ENCODE measurements around the gene CDH5. TPM values are rescaled to one million over a fixed set of nuclear protein-coding genes. Genes with fewer than 3 reads are reported as not detected.

CDH5 gene
- total RNA-seq, 3 donors from 2014 or later: 5.5 to 17.0 (median 10.2) TPM

GRCh38 chr16:66427036-66427860 is 60.8 kb downstream of the CDH5 start, which contains the start of gene BEAN1:
Gene BEAN1 (plus strand): TSS chr16:66427295. CDS start chr16:66437677, 10,382 bp downstream.
- H3K36me3 ChIP-seq (ENCODE audit: low read depth): no peaks in the 10 kb centered on the region
- no peaks in the 10 kb centered on the region for H3K9me3 ChIP-seq
- DNase-seq: peak in 2 of 3 donors; percentile 9 to 43
- peak; percentile 58 for ATAC-seq
- intact Hi-C loops (cut with DNase I, micrococcal nuclease): no loop called here
- H3K4me3 ChIP-seq: no peak within 1 kb of the TSS
- no peak for TF ChIP-seq CTCF (IDR thresholded peaks at IDR 0.05)
- peaks cover 15% of the 10 kb centered on the region for H3K4me1 ChIP-seq (ENCODE audit: low read depth)

DNA sequence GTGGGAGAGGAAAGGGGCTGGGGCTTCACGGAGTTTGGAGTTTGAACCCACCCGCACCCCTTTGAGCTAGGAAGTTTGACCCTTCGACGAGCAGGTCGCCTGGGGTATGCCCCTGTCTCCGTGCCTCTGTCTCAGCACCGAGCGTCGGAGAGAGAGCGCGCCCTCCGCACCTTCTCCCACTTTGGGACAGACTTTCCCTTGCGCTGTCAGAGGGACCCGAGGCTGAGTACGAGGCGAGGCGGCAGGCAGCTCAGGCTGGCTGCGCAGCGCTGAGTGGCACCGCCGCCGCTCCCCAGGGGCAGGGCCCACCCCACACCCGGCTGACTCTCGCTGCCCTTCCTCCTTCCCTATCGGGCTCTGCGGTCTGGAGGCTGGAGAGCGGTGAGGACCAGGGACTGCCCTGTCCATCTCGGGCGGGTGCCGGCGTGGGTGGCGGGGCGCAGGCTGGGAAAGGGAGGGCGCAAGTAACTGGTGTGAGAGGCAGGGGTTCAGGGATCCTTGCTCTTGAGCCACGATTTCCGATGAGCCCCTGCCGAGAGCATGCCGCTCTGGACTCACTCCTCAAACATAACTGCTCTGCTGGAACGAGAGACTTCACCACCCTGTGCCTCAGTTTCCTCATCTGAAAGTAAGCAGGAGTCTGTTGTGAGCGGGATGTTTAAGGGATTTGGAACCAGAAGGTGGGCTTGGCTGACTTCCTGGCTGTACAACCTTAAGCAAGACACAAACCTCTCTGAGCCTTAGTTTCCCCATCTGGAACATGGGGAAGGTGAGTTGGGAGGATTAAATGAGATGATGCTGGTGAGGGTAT is 61.6 kb downstream of the CDH5 start:
- no peaks in the 10 kb centered on the region for H3K9me3 ChIP-seq
- peaks cover 15% of the 10 kb centered on the region for H3K4me1 ChIP-seq (ENCODE audit: low read depth)
- ATAC-seq: peak; percentile 61
- DNase-seq: peak in 2 of 3 donors; percentile 7 to 37
- no peak overlapping the region for H3K4me3 ChIP-seq
- no peaks in the 10 kb centered on the region for H3K36me3 ChIP-seq (ENCODE audit: low read depth)
- intact Hi-C loops (cut with DNase I, micrococcal nuclease): no loop called here
- no peak for TF ChIP-seq CTCF (IDR thresholded peaks at IDR 0.05)

- intact Hi-C loops (cut with DNase I, micrococcal nuclease): no loop called here
- DNase-seq (no peak), ATAC-seq (no peak)
- Histone ChIP-seq H3K4me1 (ENCODE audit: low read depth) (peaks cover 15% of the 10 kb centered on the region), H3K4me3 (no peak overlapping the region), H3K9me3 (no peaks in the 10 kb centered on the region), H3K36me3 (ENCODE audit: low read depth) (no peaks in the 10 kb centered on the region)
- TF ChIP-seq CTCF (IDR thresholded peaks at IDR 0.05): no peak
These were observed 62.3 kb downstream of the CDH5 start for GRCh38 chr16:66428682-66429251.

DNA sequence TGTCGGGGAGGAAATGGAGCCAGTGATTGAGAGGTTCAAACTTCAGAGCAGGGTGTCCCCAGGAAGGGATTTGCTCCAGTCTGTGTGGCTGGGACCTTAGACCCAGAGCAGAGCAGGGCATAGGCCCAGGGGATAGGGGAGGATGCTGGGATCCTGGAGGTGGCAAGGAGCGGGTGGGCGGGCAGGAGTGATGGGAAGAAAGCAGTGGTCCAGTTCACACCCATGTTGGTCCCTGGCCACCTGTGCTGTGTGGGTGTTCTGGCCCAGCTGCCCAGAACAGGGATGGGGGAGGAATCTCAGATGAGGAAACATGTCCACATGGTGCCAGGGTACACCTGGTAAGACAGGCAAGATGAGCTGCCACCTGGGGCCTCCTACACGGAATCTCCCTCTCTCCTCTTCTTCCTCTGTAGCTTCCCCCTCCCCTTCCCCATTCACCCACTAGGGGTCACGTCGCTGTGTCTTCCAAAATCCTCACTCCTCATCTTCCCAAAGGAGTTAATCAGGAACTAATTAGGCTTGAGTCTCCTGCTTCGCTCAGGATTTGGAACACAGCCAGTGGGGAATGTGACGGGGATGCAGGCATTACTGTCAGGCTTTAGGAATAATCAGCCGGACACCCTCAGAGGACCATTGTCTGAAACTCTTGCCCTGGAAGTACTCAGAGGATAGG is 62.9 kb downstream of the CDH5 start:
- no peak for TF ChIP-seq CTCF (IDR thresholded peaks at IDR 0.05)
- Histone ChIP-seq H3K4me1 (ENCODE audit: low read depth) (peaks cover 15% of the 10 kb centered on the region), H3K36me3 (ENCODE audit: low read depth) (no peaks in the 10 kb centered on the region), H3K9me3 (no peaks in the 10 kb centered on the region), H3K4me3 (no peak overlapping the region)
- intact Hi-C loops (cut with DNase I, micrococcal nuclease): no loop called here
- ATAC-seq (no peak), DNase-seq (no peak)

GRCh38 chr16:66430214-66430613 is 63.7 kb downstream of the CDH5 start:
- TF ChIP-seq CTCF (IDR thresholded peaks at IDR 0.05): no peak
- no peaks in the 10 kb centered on the region for H3K9me3 ChIP-seq
- peaks cover 15% of the 10 kb centered on the region for H3K4me1 ChIP-seq (ENCODE audit: low read depth)
- H3K4me3 ChIP-seq: no peak overlapping the region
- no peak for ATAC-seq
- intact Hi-C loops (cut with DNase I, micrococcal nuclease): no loop called here
- DNase-seq: no peak
- H3K36me3 ChIP-seq (ENCODE audit: low read depth): no peaks in the 10 kb centered on the region
